PC-3 (cell line): ENCODE results near the gene BCAS3.

Source experiments
- EZH2 ChIP-seq: fragments of 300-600 bp; sonication (generic); IDR thresholded peaks from one replicate; pipeline ENCODE4 v1.6.1; 2017; ENCODE audit warnings: antibody characterized with exemption, mild to moderate bottlenecking, low read length; ENCODE audit not compliant: unreplicated experiment
- TF ChIP-seq, protein P1 (sequence below): fragments of 300-600 bp; sonication (generic); conservative IDR thresholded peaks from 2 replicates; pipeline ENCODE4 v1.5.1; 2017; ENCODE audit warnings: antibody characterized with exemption, low read depth, mild to moderate bottlenecking, low read length

DNA sequence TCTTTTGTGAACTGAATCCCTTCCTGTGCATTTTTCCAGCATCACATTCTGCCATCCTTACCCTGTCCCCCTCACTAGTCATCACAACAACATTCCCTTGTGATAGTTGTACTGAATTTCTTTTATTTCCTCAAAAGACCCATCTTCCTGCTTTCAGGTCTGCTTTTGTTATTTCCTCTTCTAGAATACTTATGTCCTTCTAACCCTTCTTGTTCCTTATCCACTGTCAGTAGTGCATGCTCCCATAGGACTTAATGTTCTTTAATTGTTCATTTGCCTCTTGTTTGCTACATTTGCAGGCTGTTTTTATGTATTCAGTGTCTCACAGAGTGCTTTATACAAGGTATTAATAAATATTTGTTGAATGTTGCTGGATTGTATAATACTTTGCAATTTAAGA, 73.0 kb downstream of the BCAS3 start:
- TF ChIP-seq EZH2: no peak
- TF ChIP-seq, protein P1, sequence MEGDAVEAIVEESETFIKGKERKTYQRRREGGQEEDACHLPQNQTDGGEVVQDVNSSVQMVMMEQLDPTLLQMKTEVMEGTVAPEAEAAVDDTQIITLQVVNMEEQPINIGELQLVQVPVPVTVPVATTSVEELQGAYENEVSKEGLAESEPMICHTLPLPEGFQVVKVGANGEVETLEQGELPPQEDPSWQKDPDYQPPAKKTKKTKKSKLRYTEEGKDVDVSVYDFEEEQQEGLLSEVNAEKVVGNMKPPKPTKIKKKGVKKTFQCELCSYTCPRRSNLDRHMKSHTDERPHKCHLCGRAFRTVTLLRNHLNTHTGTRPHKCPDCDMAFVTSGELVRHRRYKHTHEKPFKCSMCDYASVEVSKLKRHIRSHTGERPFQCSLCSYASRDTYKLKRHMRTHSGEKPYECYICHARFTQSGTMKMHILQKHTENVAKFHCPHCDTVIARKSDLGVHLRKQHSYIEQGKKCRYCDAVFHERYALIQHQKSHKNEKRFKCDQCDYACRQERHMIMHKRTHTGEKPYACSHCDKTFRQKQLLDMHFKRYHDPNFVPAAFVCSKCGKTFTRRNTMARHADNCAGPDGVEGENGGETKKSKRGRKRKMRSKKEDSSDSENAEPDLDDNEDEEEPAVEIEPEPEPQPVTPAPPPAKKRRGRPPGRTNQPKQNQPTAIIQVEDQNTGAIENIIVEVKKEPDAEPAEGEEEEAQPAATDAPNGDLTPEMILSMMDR: no peak
